HG03025 (cell line): ENCODE data around the gene EPHA4.

ENCODE experiments used
- ATAC-seq: cut with Tn5 transposase; IDR thresholded peaks from one replicate; pipeline ENCODE4 v1.9.1; 2021; ENCODE audit warnings: mild to moderate bottlenecking, moderate library complexity; ENCODE audit not compliant: unreplicated experiment, low FRiP score

EPHA4 gene

GRCh38 chr2:221572821-221573429 is 821 bp upstream of the EPHA4 start:
- peak; percentile 28 for ATAC-seq

DNA sequence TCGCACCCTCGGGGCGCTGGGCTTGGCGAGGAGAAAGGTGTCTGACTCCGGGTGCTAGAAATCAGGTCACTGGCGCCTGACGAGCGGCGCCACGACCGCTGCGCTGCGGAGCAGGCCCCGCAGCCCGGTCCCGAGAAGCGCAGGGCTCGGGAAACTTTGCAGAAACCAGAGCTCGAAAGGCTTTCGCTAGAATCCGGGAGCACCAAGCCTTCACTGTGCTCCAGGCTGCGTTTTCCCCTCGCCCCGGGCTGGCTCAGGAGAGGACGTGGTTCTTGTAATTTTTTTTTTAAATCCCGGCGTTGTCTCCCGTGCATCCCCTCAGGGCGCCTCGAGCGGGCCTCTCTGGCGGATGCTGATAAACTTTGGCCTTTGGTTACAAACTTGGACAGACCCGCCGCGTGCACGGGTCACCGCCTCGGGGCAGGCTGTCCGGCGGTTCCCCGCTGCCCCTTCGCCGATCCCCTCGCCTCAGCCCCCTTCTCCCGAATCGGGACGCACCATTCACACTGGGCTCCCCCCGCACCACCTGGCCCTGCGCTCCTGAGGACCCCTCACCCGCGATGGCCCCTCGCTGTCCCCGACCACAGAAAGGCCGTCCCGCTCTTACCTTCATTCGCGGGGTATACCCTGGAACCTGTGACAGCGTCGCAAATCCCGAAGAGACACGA is 419 bp downstream of the EPHA4 start:
- ATAC-seq = peak; percentile 2

GRCh38 chr2:221571025-221571550 is 1.0 kb downstream of the EPHA4 start:
- ATAC-seq = no peak

- ATAC-seq = no peak
Measured at GRCh38 chr2:221570321-221570935, 1.7 kb downstream of the EPHA4 start.

DNA sequence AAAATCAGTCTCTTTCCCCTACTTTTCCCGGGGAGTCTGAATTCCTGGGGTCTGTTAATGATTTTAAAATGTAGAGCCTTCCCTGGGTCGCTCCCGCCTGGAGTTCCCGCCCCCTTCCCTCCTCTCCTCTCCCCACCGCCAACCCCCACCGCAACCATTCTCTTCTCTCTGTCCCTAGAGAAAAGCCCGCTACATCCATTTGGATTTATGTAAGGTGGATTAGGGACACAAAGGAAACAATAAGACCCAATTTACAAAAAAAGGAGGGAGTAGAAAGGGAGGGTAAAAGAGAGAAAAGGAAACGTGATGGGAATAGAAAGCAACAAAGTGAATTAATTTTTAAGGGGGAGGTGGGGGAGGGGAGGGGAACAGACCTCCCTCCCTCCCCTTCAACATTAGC is 2.2 kb downstream of the EPHA4 start:
- no peak for ATAC-seq

GRCh38 chr2:221569425-221569845 is 2.7 kb downstream of the EPHA4 start:
- ATAC-seq = no peak

DNA sequence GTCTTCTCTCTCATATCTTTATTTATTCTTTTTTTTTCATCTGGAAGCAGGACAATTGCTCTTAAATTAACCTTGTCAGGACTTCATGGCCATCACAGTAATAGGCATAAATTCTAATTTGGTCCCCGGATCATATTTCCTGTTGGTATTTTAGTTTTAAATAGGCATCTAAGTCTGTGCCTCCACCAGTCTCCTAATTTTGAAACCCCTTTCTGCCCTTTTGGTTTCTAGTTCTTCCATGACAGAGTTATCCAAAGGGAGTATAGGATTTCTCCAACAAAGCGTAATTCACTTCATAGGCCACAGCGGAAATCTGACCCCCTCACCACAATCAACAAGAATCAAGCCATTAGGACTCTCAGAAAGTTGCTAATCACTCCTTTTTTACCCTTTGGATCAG is 3.8 kb downstream of the EPHA4 start:
- no peak for ATAC-seq

GRCh38 chr2:221567809-221568208 is 4.3 kb downstream of the EPHA4 start:
- ATAC-seq = no peak

DNA sequence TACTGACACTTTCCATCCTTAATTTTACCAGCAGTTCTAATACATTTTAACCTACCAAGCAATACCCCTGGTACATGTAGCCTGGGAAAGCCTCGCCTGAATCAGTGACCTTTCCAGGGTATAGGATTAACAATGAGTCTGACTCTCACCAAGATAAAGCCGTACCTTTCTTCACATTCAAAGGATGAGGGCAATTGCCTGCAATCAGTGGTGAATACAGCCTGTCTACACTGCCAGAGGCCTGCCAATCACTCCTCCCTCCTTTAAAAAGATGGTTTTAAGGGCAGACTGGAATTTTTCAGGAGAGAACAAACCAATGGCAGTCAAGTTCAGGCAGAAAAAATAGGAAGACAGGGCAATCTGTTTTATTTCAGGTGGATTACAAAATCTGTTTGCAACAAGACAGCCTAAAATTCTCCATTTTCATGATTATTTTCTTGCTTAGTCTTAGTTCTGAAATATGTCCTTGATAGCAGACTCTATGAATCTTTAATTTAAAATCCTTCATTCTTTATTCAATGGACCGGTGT is 4.8 kb downstream of the EPHA4 start:
- no peak for ATAC-seq

GRCh38 chr2:221563270-221563985 is 8.7 kb downstream of the EPHA4 start:
- ATAC-seq = no peak

GRCh38 chr2:221562226-221562625 is 9.9 kb downstream of the EPHA4 start:
- no peak for ATAC-seq

- ATAC-seq = no peak
Measured at GRCh38 chr2:221561770-221562169, 10.3 kb downstream of the EPHA4 start.

DNA sequence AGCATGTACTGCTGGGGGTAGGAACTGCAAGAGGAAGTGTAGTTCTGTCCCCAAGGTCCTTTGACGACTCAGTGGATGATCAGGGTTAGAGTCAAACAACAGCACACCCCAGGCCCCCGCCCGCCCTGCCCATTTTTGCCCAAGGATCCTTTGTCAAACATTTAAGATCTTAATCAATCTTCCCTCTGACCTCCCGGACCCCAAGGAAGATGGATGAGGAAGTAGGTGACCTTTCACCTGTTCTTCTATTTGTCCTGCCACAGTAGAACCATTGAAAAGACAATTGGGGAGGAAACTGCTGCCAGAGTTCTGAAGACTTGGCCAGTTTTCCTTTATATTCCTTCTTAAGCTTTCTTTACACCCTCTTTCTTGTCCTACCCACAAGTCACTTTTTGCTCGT is 12.1 kb downstream of the EPHA4 start:
- no peak for ATAC-seq

DNA sequence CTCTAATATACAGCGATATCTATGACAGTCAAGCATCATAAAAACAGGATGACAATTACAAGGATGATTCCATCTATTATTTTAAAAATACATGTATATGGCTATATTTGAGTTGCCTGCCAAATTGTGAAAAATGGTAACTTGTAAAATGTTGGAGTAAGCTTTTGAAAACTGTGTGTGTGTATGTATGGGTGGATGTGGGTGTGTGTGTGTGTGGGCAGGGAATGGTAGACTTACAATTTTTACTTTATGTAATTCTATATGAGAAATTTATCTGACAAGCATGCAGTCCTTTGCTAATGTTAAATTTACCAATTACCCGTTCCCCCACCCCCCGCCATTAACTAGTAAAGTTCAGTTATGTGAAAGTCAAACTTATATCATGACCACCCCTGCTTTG is 14.0 kb downstream of the EPHA4 start:
- no peak for ATAC-seq

DNA sequence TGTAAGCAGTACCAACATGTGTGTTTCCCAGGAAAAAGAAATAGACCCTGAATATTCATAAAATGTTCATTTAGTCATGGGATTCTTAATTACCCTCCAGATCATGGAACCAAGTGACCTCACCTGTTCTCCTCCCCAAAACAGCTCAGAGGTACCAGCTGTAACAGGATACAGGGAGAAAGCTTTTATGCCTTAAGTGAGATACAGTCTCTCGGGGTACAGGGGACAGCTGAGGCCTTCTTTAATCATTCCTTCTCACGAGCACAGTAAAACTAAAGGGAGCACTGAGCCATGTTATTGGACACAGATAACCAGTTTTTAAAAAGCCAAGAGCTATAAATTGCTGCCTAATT is 16.6 kb downstream of the EPHA4 start:
- ATAC-seq = peak; percentile 34

DNA sequence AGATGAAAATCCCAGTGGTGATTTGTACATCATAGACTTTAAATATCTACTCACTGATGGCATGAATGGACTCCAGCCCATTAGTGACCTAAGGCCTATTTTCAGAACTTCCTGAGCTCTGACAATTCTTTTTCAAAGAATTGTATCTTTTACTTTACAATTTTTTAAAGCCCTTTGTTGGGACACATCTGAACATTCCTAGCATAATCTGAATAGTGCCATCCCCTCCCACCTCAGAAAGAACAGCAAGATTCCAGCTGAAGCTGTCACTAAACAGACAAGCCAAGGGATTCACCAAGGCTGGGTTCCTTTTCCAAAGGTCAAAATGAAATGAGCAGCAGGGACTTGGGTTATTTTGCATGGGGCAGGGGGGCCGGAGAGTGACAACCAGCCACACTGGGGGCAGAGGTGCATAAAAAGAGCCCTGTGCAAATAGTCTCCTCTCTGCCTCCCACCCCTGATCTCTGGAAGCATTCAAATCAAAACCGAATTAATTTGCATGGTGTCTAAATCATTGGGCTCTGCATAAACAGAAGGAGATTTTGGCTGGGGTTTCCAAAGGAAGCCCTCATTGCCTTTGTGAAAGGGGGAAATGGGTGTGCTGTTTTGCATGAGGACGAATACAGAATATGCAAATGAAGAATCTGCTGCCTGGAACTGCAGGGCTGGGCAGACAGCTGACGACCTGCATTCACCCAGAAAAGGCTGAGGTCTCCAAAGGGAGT is 17.2 kb downstream of the EPHA4 start:
- peak; percentile 99 for ATAC-seq

DNA sequence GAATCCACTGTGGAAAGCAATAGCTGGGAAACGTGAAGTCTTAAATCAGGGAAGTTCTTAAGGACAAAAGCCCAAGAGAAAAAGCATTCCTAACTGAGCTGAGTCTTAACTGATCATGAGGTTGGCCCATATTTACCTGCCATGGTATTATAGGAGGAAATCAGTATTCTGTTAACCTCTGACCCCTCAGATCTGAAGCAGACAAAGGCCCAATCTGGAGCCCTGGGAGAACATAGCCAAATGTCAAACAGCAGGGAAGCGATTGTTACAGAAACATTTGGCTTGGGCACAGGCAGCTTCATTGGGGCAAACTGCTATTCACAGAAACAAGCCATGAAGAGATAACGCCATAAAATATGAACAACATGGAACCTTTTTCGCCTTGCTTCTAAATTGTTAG is 18.8 kb downstream of the EPHA4 start:
- ATAC-seq = no peak

GRCh38 chr2:221552291-221552690 is 19.8 kb downstream of the EPHA4 start:
- no peak for ATAC-seq

DNA sequence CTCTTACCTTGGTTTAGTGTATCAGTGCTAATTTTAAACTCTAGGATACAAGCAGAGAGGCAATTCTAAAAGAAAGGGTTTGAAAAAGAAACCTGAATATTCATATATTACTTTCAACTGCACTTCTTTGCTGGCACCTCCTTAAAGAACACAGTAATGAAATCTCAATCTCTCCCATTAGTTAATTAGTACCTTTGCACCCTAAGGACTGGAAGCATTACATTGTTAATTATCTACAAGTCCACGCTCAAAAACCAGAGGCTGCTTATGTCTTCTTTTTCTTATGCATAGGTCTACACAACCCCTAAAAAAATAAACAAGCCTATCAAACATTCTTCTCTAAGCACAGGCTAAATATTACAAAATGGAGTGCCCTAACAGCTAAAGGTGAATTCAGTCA is 20.2 kb downstream of the EPHA4 start:
- no peak for ATAC-seq

DNA sequence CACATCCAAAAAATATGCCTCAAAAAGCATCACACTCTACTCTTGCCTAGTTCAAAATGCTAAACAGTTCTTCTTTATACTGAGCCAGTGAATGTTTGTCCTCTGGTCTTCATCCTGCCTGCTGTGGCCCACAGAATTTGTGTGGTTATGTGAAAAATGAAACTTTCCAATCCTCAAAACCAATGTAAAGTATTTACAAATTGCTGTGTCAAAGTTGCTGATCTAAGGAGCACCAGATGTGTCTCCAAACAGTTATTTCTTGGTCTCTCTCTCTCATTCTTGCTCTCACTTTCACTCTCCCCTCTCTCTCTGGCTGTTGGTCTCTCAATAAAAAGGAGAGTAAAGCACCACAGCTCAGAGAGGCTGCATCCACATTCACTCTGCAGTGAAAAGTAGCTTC is 23.0 kb downstream of the EPHA4 start:
- ATAC-seq = peak; percentile 76
